ENCODE measurements around the gene CLCN2.

Gene CLCN2

DNA sequence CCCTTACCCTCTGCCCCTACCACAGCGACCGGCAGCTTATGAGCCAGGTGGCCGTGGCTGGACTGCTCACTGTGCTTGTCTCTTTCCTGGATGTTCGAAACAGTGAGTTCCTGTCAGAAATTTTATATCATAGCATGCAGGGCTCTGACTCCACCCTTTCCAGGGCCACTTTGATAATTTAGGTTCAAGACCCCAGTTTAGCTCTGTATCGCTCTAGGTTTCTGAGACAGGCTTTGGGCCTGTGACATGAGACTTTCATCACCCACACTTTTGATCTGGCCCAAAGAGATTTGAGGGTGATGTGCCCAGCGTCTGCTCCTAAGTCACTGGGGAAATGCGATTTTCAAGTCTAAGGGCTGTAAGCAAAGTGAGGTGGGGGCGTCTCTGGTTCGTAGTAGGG, 53.5 kb downstream of the CLCN2 start:
- Histone ChIP-seq H2AFZ (ENCODE audit: low read depth) (no peak overlapping the region), H3K36me3 (ENCODE audit: insufficient read depth) (peaks cover 23% of the 10 kb centered on the region; the same call in 1 of the 2 replicates), H3K9ac (no peak overlapping the region), H3K4me2 (no peak overlapping the region), H3K4me1 (ENCODE audit: low read depth, poor library complexity, severe bottlenecking) (no peaks in the 10 kb centered on the region), H3K27me3 (ENCODE audit: insufficient read depth, low read depth) (no peaks in the 10 kb centered on the region), H3K27ac (no peak overlapping the region), H3K4me3 (IDR thresholded peaks at IDR 0.05; ENCODE audit: insufficient read depth, low read depth, low read length) (no peak overlapping the region), H3K79me2 (ENCODE audit: insufficient read depth, low read depth) (no peaks in the 10 kb centered on the region), H4K20me1 (ENCODE audit: insufficient read depth) (no peaks in the 10 kb centered on the region)
- TF ChIP-seq, protein P1, sequence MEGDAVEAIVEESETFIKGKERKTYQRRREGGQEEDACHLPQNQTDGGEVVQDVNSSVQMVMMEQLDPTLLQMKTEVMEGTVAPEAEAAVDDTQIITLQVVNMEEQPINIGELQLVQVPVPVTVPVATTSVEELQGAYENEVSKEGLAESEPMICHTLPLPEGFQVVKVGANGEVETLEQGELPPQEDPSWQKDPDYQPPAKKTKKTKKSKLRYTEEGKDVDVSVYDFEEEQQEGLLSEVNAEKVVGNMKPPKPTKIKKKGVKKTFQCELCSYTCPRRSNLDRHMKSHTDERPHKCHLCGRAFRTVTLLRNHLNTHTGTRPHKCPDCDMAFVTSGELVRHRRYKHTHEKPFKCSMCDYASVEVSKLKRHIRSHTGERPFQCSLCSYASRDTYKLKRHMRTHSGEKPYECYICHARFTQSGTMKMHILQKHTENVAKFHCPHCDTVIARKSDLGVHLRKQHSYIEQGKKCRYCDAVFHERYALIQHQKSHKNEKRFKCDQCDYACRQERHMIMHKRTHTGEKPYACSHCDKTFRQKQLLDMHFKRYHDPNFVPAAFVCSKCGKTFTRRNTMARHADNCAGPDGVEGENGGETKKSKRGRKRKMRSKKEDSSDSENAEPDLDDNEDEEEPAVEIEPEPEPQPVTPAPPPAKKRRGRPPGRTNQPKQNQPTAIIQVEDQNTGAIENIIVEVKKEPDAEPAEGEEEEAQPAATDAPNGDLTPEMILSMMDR (conservative IDR thresholded peaks at IDR 0.05; ENCODE audit: low read depth, low read length), result no peak

DNA sequence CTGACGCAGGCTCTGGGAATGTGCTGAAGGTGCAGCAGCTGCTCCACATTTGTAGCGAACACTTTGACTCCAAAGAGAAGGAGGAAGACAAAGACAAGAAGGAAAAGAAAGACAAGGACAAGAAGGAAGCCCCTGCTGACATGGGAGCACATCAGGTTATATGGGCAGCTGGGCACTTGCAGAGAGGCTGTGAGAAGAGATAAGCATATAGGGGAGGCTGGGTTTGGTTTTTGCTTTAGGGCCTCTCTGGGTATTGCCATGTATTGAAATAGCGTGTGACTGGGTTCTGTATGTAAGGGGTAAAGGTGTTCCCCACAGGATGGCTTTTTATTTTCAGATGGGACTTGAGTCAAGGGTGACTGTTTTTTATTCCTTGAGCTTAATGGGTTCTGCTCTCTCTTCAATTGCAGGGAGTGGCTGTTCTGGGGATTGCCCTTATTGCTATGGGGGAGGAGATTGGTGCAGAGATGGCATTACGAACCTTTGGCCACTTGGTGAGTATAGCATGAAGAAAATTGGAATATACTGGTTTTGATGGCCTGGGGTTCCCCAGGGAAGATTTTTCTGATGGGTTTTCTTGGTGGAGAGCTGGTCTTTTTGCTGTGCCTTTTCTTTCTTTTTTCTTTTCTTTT, 54.9 kb downstream of the CLCN2 start:
- H2AFZ ChIP-seq (ENCODE audit: low read depth), result no peak overlapping the region
- peaks cover 32% of the 10 kb centered on the region; the same call in 1 of the 2 replicates for H3K36me3 ChIP-seq (ENCODE audit: insufficient read depth)
- no peak overlapping the region for H3K9ac ChIP-seq
- H3K4me1 ChIP-seq (ENCODE audit: low read depth, poor library complexity, severe bottlenecking), result no peaks in the 10 kb centered on the region
- H3K79me2 ChIP-seq (ENCODE audit: insufficient read depth, low read depth), result peaks cover 6% of the 10 kb centered on the region; the same call in 1 of the 2 replicates
- H3K4me2 ChIP-seq, result no peak overlapping the region
- no peaks in the 10 kb centered on the region for H4K20me1 ChIP-seq (ENCODE audit: insufficient read depth)
- TF ChIP-seq, protein P1 (conservative IDR thresholded peaks at IDR 0.05; ENCODE audit: low read depth, low read length), result no peak
- no peak overlapping the region for H3K27ac ChIP-seq
- no peak overlapping the region for H3K4me3 ChIP-seq (IDR thresholded peaks at IDR 0.05; ENCODE audit: insufficient read depth, low read depth, low read length)
- H3K27me3 ChIP-seq (ENCODE audit: insufficient read depth, low read depth), result no peaks in the 10 kb centered on the region

DNA sequence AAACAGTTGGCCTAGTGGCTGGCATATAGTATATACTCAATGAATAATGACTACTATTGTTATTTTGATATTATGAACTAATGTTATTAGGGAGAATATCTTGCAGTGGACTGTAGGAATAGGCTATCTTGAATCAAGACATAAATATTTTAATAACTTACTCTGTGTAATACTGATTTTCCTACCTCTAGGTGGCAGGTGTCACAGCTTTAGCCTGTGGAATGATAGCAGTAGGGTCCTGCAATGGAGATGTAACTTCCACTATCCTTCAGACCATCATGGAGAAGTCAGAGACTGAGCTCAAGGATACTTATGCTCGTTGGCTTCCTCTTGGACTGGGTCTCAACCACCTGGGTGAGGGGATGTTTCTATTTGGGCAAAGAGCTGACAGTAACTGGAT, 55.8 kb downstream of the CLCN2 start:
- Histone ChIP-seq H3K4me1 (ENCODE audit: low read depth, poor library complexity, severe bottlenecking) (peaks cover 4% of the 10 kb centered on the region), H3K27ac (no peak overlapping the region), H3K4me2 (no peak overlapping the region), H3K27me3 (ENCODE audit: insufficient read depth, low read depth) (no peaks in the 10 kb centered on the region), H4K20me1 (ENCODE audit: insufficient read depth) (no peaks in the 10 kb centered on the region), H3K79me2 (ENCODE audit: insufficient read depth, low read depth) (peaks cover 14% of the 10 kb centered on the region), H3K4me3 (IDR thresholded peaks at IDR 0.05; ENCODE audit: insufficient read depth, low read depth, low read length) (no peak overlapping the region), H3K9ac (no peak overlapping the region), H2AFZ (ENCODE audit: low read depth) (no peak overlapping the region), H3K36me3 (ENCODE audit: insufficient read depth) (peaks cover 33% of the 10 kb centered on the region; the same call in 1 of the 2 replicates)
- TF ChIP-seq, protein P1 (conservative IDR thresholded peaks at IDR 0.05; ENCODE audit: low read depth, low read length), result peak; percentile 53; the same call in 1 of the 2 replicates

DNA sequence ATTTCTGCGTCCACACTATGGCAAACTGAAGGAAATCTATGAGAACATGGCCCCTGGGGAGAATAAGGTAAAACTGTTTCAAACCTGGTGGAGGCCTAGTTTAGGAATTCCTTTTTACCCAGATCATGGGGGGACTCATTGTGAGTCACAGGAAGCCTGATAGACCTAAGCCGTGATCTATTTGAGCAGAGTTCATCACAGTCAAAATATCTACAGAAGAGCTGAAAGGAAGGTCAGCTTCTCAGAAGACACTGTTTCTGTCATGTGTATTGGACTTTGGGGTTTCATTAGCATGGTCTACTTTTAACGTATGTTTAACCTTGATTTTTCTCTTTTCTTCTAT, 61.1 kb downstream of the CLCN2 start:
- Histone ChIP-seq H3K27me3 (ENCODE audit: insufficient read depth, low read depth) (no peaks in the 10 kb centered on the region), H4K20me1 (ENCODE audit: insufficient read depth) (no peaks in the 10 kb centered on the region), H3K27ac (no peak overlapping the region), H3K4me1 (ENCODE audit: low read depth, poor library complexity, severe bottlenecking) (peaks cover 12% of the 10 kb centered on the region), H3K36me3 (ENCODE audit: insufficient read depth) (peaks cover 25% of the 10 kb centered on the region; the same call in 1 of the 2 replicates), H3K79me2 (ENCODE audit: insufficient read depth, low read depth) (peaks cover 27% of the 10 kb centered on the region), H2AFZ (ENCODE audit: low read depth) (no peak overlapping the region), H3K4me2 (peak overlapping the region; percentile 100), H3K9ac (no peak overlapping the region), H3K4me3 (IDR thresholded peaks at IDR 0.05; ENCODE audit: insufficient read depth, low read depth, low read length) (no peak overlapping the region)
- TF ChIP-seq, protein P1 (conservative IDR thresholded peaks at IDR 0.05; ENCODE audit: low read depth, low read length), result no peak
